Adrenal gland (tissue), 12 donors: ENCODE measurements around the gene STMN3. TPM values are rescaled to one million over a fixed set of nuclear protein-coding genes. Genes with fewer than 3 reads are reported as not detected.

Experiments
- DNase-seq, 7 donors: peaks; one replicate each; pipeline ENCODE4 v3.0.0-alpha.2; 2019 to 2020
- H3K27ac ChIP-seq, 5 donors: fragments of 200-600 bp; sonication (generic) in 4 of 5; 1 replicate in 3 of 5; 2 replicates in 2 of 5; pipeline versions ENCODE4 v1.5.1 to v1.8.0; 2016 to 2020; ENCODE audit warnings: mild to moderate bottlenecking in 1 of 5
- H3K27me3 ChIP-seq: fragments of 200-600 bp; 2 replicates; pipeline ENCODE4 v1.8.0; 2021
- H3K36me3 ChIP-seq, 2 donors: fragments of 200-600 bp; replicated peaks in 1 of 2; 1 replicate in 1 of 2; 2 replicates in 1 of 2; pipeline versions ENCODE4 v1.5.1 to v1.8.0; 2018 to 2022
- H3K4me1 ChIP-seq, 2 donors: fragments of 200-600 bp; replicated peaks in 1 of 2; 1 replicate in 1 of 2; 2 replicates in 1 of 2; pipeline versions ENCODE4 v1.5.1 to v1.8.0; 2018 to 2021
- H3K4me3 ChIP-seq, 4 donors: fragments of 200-600 bp; sonication (generic) in 3 of 4; one replicate each; pipeline ENCODE4 v1.5.1; 2016 to 2018
- H3K9me3 ChIP-seq, 3 donors: fragments of 200-600 bp; sonication (generic) in 1 of 3; replicated peaks in 1 of 3; 1 replicate in 2 of 3; 2 replicates in 1 of 3; pipeline versions ENCODE4 v1.5.1 to v1.8.0; 2016 to 2021
- CTCF ChIP-seq, 6 experiments: fragments of 450-650 bp in 4 of 6; fragments of 200-600 bp in 2 of 6; sonication (generic) in 1 of 6; IDR thresholded peaks; 1 replicate in 5 of 6; 2 replicates in 1 of 6; pipeline versions ENCODE4 v1.5.1 to v1.8.0; 2016 to 2021; ENCODE audit warnings: antibody characterized with exemption in 6 of 6, mild to moderate bottlenecking in 2 of 6, moderate library complexity in 1 of 6
- POLR2A ChIP-seq, 2 donors: fragments of 450-650 bp; IDR thresholded peaks; one replicate each; pipeline ENCODE4 v1.6.1; 2017; ENCODE audit warnings: antibody characterized with exemption in 2 of 2, mild to moderate bottlenecking in 2 of 2, moderate library complexity in 1 of 2
- WGBS, 4 donors: extraction: QIAGEN DNeasy Blood & Tissue Kit in 2 of 4; methylation state at CpG; one replicate each; pipeline versions ENCODE4 v1.1.5 to v1.1.7; 2013 to 2017; 5-methylcytosine and 5-hydroxymethylcytosine counted together
- intact Hi-C, 2 donors: fragments of 100-400 bp; cut with DNase I; formaldehyde crosslinking; loops; one replicate each; pipeline versions ENCODE4 v1.14.1 to v1.15.0; 2022 to 2023
- polyA plus RNA-seq, 3 donors: library from polyadenylated mRNA; stranded (reverse); fragments of 200-250 nt in 2 of 3; fragments of 350-450 nt in 1 of 3; fragmentation: Illumina TruSeq in 1 of 3; extraction: RNeasy Lipid Tissue Mini Kit (QIAGEN cat#74804) in 1 of 3; gene quantifications; one replicate each; pipeline ENCODE4 v1.2.3, GENCODE V29; 2013 to 2014
- total RNA-seq, 9 donors: library from RNA; depleted of rRNA in 4 of 9; stranded (reverse); fragments of >200 nt in 4 of 9; fragments of 120-200 nt in 1 of 9; fragmentation: NEBNext Ultra II Directional in 1 of 9; extraction: Animal tissue kit (Norgen Biotek cat#: 25700) in 1 of 9; gene quantifications; one replicate each; pipeline versions ENCODE4 v1.1.0 to v1.2.4, GENCODE V29; 2013 to 2023
- donor health status: healthy with polysubstance abuse.
- donor health status: Bipolar disorder and iron deficiency.
- donor health status: DM: yes; HTN: yes; CAD: no.
- donor health status: DM: no; HTN: no; CAD: no.
- donor health status: DM: no; HTN: no; CAD: no.
- donor health status: DM: yes; HTN: yes; CAD: no.

STMN3 gene
- total and polyA plus RNA-seq, 12 donors: 29.2 to 109 (median 54.5) TPM

- TF ChIP-seq POLR2A (IDR thresholded peaks at IDR 0.05) (no peak), CTCF (IDR thresholded peaks at IDR 0.05) (no peak)
- WGBS, 4 donors: 85 to 94% (median 92%) methylated on average over 6 to 37 of the region's 37 CpGs
- intact Hi-C loops: no loop called here
- no peaks in the 10 kb centered on the region for H3K9me3 ChIP-seq
- peak in 3 of 7 donors; percentile 11 to 19 (median 17) for DNase-seq
- peaks cover 27 to 38% of the 10 kb centered on the region in 2 donors for H3K4me1 ChIP-seq
- H3K27me3 ChIP-seq: no peaks in the 10 kb centered on the region
- peaks cover 0 to 8% of the 10 kb centered on the region in 2 donors for H3K36me3 ChIP-seq
- H3K27ac ChIP-seq: no peak overlapping the region
- no peak overlapping the region for H3K4me3 ChIP-seq
Observed at GRCh38 chr20:63694584-63695423, 41.6 kb upstream of the STMN3 start.

GRCh38 chr20:63693733-63694583 lies 40.7 kb upstream of the STMN3 start:
- Histone ChIP-seq H3K36me3 (peaks cover 0 to 8% of the 10 kb centered on the region in 2 donors), H3K4me3 (no peak overlapping the region), H3K27me3 (no peaks in the 10 kb centered on the region), H3K27ac (no peak overlapping the region), H3K9me3 (no peaks in the 10 kb centered on the region), H3K4me1 (peaks cover 19 to 30% of the 10 kb centered on the region in 2 donors)
- DNase-seq: peak in 3 of 7 donors; percentile 9 to 27 (median 17)
- intact Hi-C loops: no loop called here
- TF ChIP-seq POLR2A (IDR thresholded peaks at IDR 0.05): no peak
- no peak for TF ChIP-seq CTCF (IDR thresholded peaks at IDR 0.05)
- WGBS, 4 donors: 93 to 98% (median 94%) methylated on average over 13 to 21 of the region's 21 CpGs

GRCh38 chr20:63693083-63693732 lies 40.0 kb upstream of the STMN3 start:
- TF ChIP-seq POLR2A (IDR thresholded peaks at IDR 0.05) (no peak), CTCF (IDR thresholded peaks at IDR 0.05) (no peak)
- H3K27me3 ChIP-seq: no peaks in the 10 kb centered on the region
- peak in 1 of 7 donors; percentile 19 for DNase-seq
- intact Hi-C loops: no loop called here
- no peak overlapping the region for H3K4me3 ChIP-seq
- 90 to 93% (median 92%) methylated on average over 2 to 10 of the region's 10 CpGs; no CpG with 5 or more reads in 1 of the 4 donors for WGBS, 4 donors
- H3K4me1 ChIP-seq: peaks cover 14 to 28% of the 10 kb centered on the region in 2 donors
- peaks cover 0 to 8% of the 10 kb centered on the region in 2 donors for H3K36me3 ChIP-seq
- no peak overlapping the region for H3K27ac ChIP-seq
- no peaks in the 10 kb centered on the region for H3K9me3 ChIP-seq
